Keratinocyte (primary cell): Measurements from ENCODE around the gene PIANP. TPM values are rescaled to one million over a fixed set of nuclear protein-coding genes. Genes with fewer than 3 reads are reported as not detected.

Experiments
- DNase-seq: peaks from one replicate; pipeline ENCODE4 v3.0.0-alpha.2; 2011; ENCODE audit warnings: low read depth, missing footprints, low spot score
- FAIRE-seq: peaks from 2 replicates; lab custom pipeline; 2011; peaks lifted over from hg19 to GRCh38; lab: Jason Lieb, UNC
- H2AFZ ChIP-seq: 2 replicates; pipeline ENCODE4 v1.6.0; 2012; ENCODE audit warnings: low read length, control low read depth, inconsistent platforms; ENCODE audit not compliant: control insufficient read depth
- H3K27ac ChIP-seq: 2 replicates; pipeline ENCODE4 v1.5.1; 2011; ENCODE audit warnings: low read length; ENCODE audit not compliant: control insufficient read depth, insufficient read depth
- H3K27me3 ChIP-seq: 3 replicates; pipeline ENCODE4 v1.6.0; 2011; ENCODE audit warnings: low read length; ENCODE audit not compliant: control insufficient read depth, insufficient read depth; ENCODE audit errors: extremely low read depth
- H3K36me3 ChIP-seq, 2 experiments: 2 replicates in 1 of 2; 3 replicates in 1 of 2; pipeline ENCODE4 v1.5.1; 2011; ENCODE audit warnings: low read length in 2 of 2, mild to moderate bottlenecking in 1 of 2; ENCODE audit not compliant: control insufficient read depth in 2 of 2, insufficient read depth in 2 of 2; ENCODE audit errors: extremely low read depth in 1 of 2
- H3K4me1 ChIP-seq: 3 replicates; pipeline ENCODE4 v1.5.1; 2011; ENCODE audit warnings: low read length; ENCODE audit not compliant: control insufficient read depth, insufficient read depth; ENCODE audit errors: extremely low read depth
- H3K4me2 ChIP-seq: 3 replicates; pipeline ENCODE4 v1.6.0; 2011; ENCODE audit warnings: low read depth, low read length; ENCODE audit not compliant: control insufficient read depth, insufficient read depth; ENCODE audit errors: extremely low read depth
- H3K4me3 ChIP-seq, 3 experiments: fragments of 200-600 bp in 1 of 3; sonication (generic) in 1 of 3; 2 replicates in 2 of 3; 3 replicates in 1 of 3; pipeline ENCODE4 v1.5.1; 2011 to 2016; ENCODE audit warnings: low read length in 3 of 3, mild to moderate bottlenecking in 3 of 3, control low read depth in 2 of 3, inconsistent platforms in 1 of 3, low read depth in 1 of 3, mixed read lengths in 1 of 3, mixed run types in 1 of 3, moderate library complexity in 1 of 3; ENCODE audit not compliant: control insufficient read depth in 2 of 3, insufficient read depth in 2 of 3; ENCODE audit errors: extremely low read depth in 1 of 3
- H3K79me2 ChIP-seq: 2 replicates; pipeline ENCODE4 v1.6.0; 2012; ENCODE audit warnings: low read length; ENCODE audit not compliant: control insufficient read depth, insufficient read depth
- H3K9ac ChIP-seq: 3 replicates; pipeline ENCODE4 v1.6.0; 2011; ENCODE audit warnings: low read length; ENCODE audit not compliant: control insufficient read depth, insufficient read depth; ENCODE audit errors: extremely low read depth
- H3K9me1 ChIP-seq: 3 replicates; pipeline ENCODE4 v1.6.0; 2011; ENCODE audit warnings: low read length; ENCODE audit not compliant: control insufficient read depth, insufficient read depth; ENCODE audit errors: extremely low read depth
- H3K9me3 ChIP-seq: 2 replicates; pipeline ENCODE4 v1.5.1; 2012; ENCODE audit warnings: low read depth, low read length; ENCODE audit not compliant: control insufficient read depth
- H4K20me1 ChIP-seq: 3 replicates; pipeline ENCODE4 v1.6.0; 2011; ENCODE audit warnings: low read length; ENCODE audit not compliant: control insufficient read depth, insufficient read depth; ENCODE audit errors: extremely low read depth
- EZH2 ChIP-seq: IDR thresholded peaks from one replicate; pipeline ENCODE4 v1.6.1; 2012; ENCODE audit warnings: inconsistent platforms, mild to moderate bottlenecking, low read length, moderate library complexity
- dilution Hi-C: fragments of 300-500 bp; cut with MboI; formaldehyde crosslinking; loops from one replicate; pipeline ENCODE4 v1.7.0; 2020; ENCODE audit warnings: low sequenced_read_pairs; ENCODE audit not compliant: extremely low pct_ligation_motif_present
- polyA plus RNA-seq, 5 experiments: library from polyadenylated mRNA; depleted of rRNA in 3 of 5; stranded (reverse) in 3 of 5; stranded (forward) in 1 of 5; unstranded in 1 of 5; fragments of >200 nt; gene quantifications; 1 replicate in 1 of 5; 2 replicates in 3 of 5; 3 replicates in 1 of 5; pipeline versions ENCODE4 v1.2.1 to v1.2.3, GENCODE V29; 2011 to 2012; ENCODE audit warnings: missing spikeins in 2 of 5, low read depth in 1 of 5, low replicate concordance in 1 of 5
- TF ChIP-seq, protein P1 (sequence below), 3 experiments: IDR thresholded peaks in 1 of 3; conservative IDR thresholded peaks in 1 of 3; optimal IDR thresholded peaks in 1 of 3; 2 replicates in 2 of 3; 3 replicates in 1 of 3; pipeline versions ENCODE3 to v1.5.1; 2011; ENCODE audit warnings: low read length in 3 of 3, mild to moderate bottlenecking in 3 of 3, moderate library complexity in 2 of 3, control low read depth in 1 of 3, inconsistent platforms in 1 of 3; ENCODE audit not compliant: insufficient read depth in 2 of 3; ENCODE audit errors: extremely low read depth in 1 of 3

PIANP gene
- polyA plus RNA-seq, 1 donor (not counting 4 experiments of a cell fraction or from before 2014, with no cell fraction given) = not detected

DNA sequence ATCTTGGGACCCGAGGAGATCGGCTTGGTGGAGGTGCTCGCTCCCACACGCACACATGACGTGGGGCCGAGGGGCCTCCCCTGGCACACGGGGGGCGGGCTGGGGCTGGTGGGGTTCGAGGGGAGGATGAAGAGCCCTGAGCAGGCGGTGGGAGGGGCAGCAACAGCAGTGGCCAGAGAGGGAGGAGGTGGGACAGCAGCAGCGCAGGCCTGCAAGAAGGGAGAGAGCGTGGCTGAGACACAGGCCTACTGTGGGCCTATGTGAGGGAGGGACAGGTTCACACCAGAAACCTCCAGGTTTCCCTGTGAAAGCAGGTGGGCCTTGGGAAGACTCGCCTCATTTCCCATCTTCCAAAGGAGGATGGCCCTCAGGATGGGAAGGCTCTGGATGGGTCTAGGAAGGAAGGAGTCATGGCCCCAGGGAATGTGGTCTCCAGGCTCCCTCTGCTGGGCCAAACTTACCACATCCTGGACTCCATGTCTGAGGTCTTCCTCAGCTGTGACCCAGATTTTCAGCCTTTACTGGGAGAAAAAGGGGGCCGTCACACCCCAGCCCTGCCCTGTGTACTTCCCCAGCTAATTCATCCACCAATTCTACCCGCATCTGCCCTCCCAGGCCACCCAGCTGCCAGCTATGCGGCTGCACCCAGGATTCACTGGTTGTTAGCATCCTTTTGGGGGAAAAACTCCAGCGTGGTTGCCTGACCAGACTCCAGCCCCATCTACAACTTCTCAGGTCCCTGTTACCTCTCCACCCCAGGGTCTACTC lies 2.8 kb downstream of the PIANP start:
- H3K9ac ChIP-seq = no peak overlapping the region

DNA sequence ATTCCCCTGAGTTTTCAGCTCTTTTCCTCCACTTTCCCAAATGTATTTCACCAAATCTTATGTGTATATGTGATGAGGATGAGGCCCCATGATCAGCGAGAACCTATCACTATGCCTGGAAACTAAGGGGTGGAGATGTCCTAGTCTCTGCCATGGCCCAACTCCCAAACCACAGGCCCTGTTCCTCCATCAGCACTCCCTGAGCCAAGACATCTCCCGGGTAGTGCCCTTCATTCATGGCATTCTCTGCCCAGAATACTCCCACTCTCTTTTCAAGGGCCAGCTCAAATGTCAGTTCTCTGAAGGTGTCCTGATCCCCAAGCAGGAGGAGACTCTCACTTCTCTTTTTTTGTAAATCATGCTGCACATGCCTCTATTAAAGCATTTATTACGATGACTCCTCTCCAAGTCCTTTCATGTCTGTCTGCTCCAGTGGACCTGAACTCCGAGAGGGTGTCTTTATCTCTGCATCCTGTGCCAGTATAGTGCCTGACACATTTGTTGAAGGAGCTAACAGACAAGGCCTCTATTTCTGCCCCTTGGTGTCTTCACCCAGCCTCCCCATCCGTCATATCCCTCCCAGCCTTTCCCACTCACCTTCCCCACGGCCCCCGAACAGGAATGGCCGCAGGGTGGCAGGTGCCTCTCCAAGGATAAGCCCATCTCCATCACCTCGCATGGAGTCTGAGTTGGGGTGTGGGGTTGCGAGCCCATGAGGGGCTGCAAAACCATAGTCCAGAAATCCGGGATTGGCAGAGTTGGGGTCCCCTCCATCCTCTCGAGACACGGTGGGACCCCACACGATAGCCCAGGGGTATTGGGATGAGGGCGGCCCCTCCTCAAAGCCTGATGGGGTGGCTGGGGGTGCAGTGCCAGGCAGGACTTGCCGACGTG lies 3.7 kb downstream of the PIANP start:
- Histone ChIP-seq H3K27ac (no peak overlapping the region), H2AFZ (no peak overlapping the region), H4K20me1 (no peaks in the 10 kb centered on the region), H3K27me3 (peaks cover 38% of the 10 kb centered on the region), H3K79me2 (no peaks in the 10 kb centered on the region), H3K4me1 (peaks cover 3% of the 10 kb centered on the region), H3K9me1 (no peaks in the 10 kb centered on the region), H3K9ac (no peak overlapping the region), H3K4me3 (no peak overlapping the region), H3K9me3 (no peaks in the 10 kb centered on the region), H3K36me3 (no peaks in the 10 kb centered on the region), H3K4me2 (no peak overlapping the region)
- TF ChIP-seq, protein P1, sequence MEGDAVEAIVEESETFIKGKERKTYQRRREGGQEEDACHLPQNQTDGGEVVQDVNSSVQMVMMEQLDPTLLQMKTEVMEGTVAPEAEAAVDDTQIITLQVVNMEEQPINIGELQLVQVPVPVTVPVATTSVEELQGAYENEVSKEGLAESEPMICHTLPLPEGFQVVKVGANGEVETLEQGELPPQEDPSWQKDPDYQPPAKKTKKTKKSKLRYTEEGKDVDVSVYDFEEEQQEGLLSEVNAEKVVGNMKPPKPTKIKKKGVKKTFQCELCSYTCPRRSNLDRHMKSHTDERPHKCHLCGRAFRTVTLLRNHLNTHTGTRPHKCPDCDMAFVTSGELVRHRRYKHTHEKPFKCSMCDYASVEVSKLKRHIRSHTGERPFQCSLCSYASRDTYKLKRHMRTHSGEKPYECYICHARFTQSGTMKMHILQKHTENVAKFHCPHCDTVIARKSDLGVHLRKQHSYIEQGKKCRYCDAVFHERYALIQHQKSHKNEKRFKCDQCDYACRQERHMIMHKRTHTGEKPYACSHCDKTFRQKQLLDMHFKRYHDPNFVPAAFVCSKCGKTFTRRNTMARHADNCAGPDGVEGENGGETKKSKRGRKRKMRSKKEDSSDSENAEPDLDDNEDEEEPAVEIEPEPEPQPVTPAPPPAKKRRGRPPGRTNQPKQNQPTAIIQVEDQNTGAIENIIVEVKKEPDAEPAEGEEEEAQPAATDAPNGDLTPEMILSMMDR (optimal IDR thresholded peaks at IDR 0.05 in 1 of 3, IDR thresholded peaks at IDR 0.05 in 1 of 3, conservative IDR thresholded peaks at IDR 0.05 in 1 of 3; ENCODE audit: extremely low read depth in 1 of 3, insufficient read depth in 2 of 3, low read length in 3 of 3) = no peak
- DNase-seq (no peak), FAIRE-seq (no peak)
- dilution Hi-C loops = no loop called here

More for the DNA sequence above, 2.8 kb downstream of the PIANP start:
- DNase-seq = no peak
- Histone ChIP-seq H3K9me3 (no peaks in the 10 kb centered on the region), H3K4me3 (no peak overlapping the region), H3K4me1 (peaks cover 3% of the 10 kb centered on the region), H3K27me3 (peaks cover 38% of the 10 kb centered on the region), H3K36me3 (no peaks in the 10 kb centered on the region), H2AFZ (no peak overlapping the region), H3K4me2 (no peak overlapping the region), H3K27ac (no peak overlapping the region), H3K9me1 (no peaks in the 10 kb centered on the region), H4K20me1 (no peaks in the 10 kb centered on the region), H3K79me2 (no peaks in the 10 kb centered on the region)
- dilution Hi-C loops = no loop called here
- peak; percentile 84 for FAIRE-seq
- TF ChIP-seq, protein P1 (optimal IDR thresholded peaks at IDR 0.05 in 1 of 3, IDR thresholded peaks at IDR 0.05 in 1 of 3, conservative IDR thresholded peaks at IDR 0.05 in 1 of 3; ENCODE audit: extremely low read depth in 1 of 3, insufficient read depth in 2 of 3, low read length in 3 of 3) = peak; percentile 68 to 85 (median 69)
- no peak for TF ChIP-seq EZH2
